GM12874 (cell line): ENCODE data around the gene MUC15.

Experiments used
- CTCF ChIP-seq: IDR thresholded peaks from 2 replicates; pipeline ENCODE4 v1.5.1; 2011; ENCODE audit warnings: low read depth, mild to moderate bottlenecking, control low read depth, low read length, moderate library complexity; ENCODE audit not compliant: insufficient read depth

Gene MUC15

GRCh38 chr11:26583550-26583949, 11.5 kb upstream of the MUC15 start:
- TF ChIP-seq CTCF = no peak

DNA sequence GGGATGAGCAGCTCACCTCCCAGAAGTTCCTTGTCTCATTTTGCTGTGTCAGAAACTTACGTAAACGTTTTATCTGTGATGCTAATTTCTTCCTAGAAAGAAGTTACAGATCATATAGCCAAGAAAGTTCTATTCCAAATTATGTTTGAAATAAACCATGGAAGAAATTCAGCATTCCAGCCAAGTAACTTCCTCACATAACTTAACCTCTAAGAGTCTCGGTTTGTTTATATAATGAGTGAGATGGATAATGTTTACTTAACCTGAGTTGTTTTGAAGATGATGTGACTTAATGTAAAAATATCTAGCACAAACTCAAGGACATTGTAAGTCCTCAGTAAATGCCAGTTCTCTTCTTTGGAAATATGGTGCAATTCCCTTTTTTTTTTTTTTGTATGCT, 8.9 kb upstream of the MUC15 start:
- no peak for TF ChIP-seq CTCF

DNA sequence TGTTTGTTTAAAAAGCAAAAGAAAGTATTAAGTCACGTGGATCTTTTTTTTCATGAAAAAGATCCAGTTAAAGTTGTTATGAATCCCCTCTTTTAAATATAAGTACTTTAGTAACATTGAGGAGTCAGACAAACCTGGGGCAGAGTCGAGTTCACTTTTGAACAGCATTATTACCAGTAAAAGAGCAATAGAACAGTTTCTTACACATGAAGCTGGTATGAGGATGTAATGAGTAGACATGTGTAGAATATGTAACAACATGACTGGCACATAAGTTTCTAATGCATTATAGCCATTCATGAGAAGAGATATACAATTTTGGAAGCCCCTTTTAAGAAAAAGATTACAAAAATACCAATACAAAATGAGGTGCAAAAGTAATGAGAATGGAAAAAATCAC, 7.6 kb upstream of the MUC15 start:
- TF ChIP-seq CTCF = no peak

GRCh38 chr11:26578998-26579661, 7.1 kb upstream of the MUC15 start:
- no peak for TF ChIP-seq CTCF

DNA sequence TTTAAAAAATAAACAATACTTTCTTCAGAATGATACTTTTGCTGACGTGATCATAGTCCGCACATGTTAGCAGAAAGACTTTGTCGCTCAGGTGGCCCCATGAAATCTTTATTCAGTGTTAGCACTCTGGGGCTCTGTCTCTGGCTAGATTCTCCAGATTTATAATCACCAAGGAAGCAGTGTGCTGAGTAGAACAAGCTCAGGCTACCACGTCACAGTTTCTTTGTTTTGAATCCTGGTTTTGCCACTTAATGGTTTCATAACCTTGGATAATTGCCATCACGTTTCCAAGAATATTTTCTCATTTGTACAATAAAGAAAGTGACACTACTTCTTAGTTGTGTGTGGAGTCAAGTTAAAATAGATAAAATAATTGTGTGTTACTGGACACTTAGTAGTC, 3.9 kb upstream of the MUC15 start:
- no peak for TF ChIP-seq CTCF

- no peak for TF ChIP-seq CTCF
Measured at GRCh38 chr11:26573896-26574295, 1.8 kb upstream of the MUC15 start.

DNA sequence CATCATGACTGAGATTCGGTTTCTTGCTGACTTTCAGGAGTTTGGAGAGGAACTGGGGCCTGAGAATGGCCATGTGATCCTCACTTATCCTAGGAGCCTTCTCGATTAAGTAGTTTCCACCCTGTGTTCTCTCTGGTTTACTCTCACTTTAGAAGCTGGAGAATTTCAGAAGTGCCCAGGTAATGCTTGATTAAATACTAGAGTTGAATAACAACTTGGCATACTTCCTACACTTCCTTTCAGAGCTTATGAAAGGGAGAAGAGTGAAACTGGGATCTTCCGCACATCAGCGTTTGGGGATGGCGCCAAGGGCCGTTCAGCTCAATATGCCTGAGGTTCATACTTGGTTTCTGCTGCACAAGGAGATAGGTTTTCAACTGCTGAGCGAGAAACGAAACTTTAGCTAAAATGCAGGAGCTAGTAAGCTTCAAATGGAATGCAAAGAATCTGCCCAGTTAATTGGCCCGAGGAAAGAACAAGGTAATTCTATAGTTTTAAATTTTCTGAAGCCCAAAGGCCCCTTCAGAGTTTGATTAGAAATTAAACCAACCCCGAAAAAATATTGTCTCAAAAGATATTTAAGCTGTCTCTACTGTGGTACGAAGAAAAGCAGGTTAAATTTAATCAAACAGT, 823 bp upstream of the MUC15 start:
- TF ChIP-seq CTCF = no peak

DNA sequence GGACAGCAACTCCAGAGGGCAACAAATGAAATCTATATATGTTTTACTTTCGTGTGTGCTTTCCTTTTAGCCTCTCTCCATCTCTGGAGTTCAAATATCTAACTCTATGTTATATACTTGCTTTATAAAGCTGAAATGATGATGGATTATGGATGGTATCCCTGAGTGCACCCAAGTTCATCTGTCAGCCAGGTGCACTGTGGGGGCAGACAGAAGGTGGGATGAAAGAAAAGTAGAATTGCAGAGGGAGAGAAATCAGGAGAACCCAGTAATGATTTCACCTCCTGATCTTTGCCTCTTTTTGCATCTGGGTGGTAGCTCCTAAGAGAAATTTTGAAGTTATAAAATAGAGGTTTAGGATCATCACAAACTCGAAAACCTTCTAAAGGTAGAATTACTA, 2.4 kb downstream of the MUC15 start:
- no peak for TF ChIP-seq CTCF
